Activated gamma-delta T cell (primary cell): ENCODE measurements around the gene DNAJA2.
A peak's percentile ranks its signal among the peaks of the same experiment; 100 is the strongest.
"Not testable (repeated sequence)": the region's sequence is repeated elsewhere in the genome, so short reads cannot be mapped to it uniquely, and the experiment has no call there.

Source experiments
- DNase-seq: peaks from one replicate; lab custom pipeline; 2025; lab: John Stamatoyannopoulos, UW

DNAJA2 gene

GRCh38 chr16:46975165-46975564 is 1.7 kb upstream of the DNAJA2 start:
- no peak for DNase-seq

- DNase-seq: no peak
Observed at GRCh38 chr16:46974352-46974751, 878 bp upstream of the DNAJA2 start.

DNA sequence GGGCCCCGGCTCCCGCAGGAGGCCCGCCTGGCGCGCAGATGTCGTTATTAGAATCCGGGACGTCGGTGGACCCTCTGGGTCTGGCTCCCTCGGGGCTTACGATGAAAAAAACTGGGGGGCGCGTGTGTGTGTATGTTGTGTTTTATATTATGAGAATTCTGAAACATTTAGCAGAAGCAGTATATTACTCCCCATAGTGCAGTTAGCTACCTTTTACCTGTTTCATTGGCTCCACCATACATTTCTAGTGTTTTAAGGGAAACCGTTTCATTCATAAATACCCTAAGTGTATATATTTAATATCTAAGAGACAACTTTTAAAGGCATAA is 486 bp upstream of the DNAJA2 start:
- DNase-seq: no peak

- peak; percentile 23 for DNase-seq
Observed at GRCh38 chr16:46972429-46973206, 856 bp downstream of the DNAJA2 start.

GRCh38 chr16:46971271-46971670 is 2.2 kb downstream of the DNAJA2 start:
- no peak for DNase-seq

DNA sequence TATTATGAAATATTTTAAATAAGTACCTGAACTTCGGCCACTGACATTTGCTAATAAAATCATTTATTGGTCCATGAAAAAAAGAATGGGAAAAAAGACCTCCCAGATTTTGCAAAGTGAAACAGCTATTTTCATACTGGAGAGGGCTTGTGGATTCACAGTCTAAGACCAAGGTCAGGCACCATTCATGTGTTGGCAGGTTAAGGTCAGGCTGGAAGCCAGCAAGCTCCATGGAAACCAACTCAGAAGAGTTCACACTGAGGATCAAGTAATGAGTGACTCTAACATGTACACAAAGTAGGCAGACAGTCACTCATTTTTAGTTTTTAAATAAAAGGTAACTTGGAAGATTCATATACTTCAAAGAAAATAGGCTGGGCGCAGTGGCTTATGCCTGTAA is 3.4 kb downstream of the DNAJA2 start:
- DNase-seq: no peak

DNA sequence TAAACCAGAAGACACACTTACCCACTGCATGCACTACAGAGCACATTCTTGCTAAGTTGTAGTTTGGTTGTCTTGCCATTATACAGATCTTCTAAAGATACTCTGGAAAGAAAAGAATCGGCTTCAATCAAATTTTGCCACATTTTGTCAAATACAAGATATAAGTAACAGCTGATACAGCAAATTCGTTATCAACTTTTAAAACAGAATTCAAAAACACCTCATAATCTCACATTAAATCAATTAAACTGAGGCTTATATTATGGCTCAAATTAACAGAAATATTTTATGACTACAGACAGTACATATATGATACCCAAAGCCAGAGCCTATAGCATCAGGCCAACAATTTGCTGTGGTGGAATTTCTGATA is 5.4 kb downstream of the DNAJA2 start:
- no peak for DNase-seq

GRCh38 chr16:46962629-46963028 is 10.8 kb downstream of the DNAJA2 start:
- DNase-seq: no peak

- DNase-seq: no peak
Observed at GRCh38 chr16:46961373-46962353, 11.8 kb downstream of the DNAJA2 start.

GRCh38 chr16:46954562-46954961 is 18.9 kb downstream of the DNAJA2 start:
- DNase-seq: no peak

DNA sequence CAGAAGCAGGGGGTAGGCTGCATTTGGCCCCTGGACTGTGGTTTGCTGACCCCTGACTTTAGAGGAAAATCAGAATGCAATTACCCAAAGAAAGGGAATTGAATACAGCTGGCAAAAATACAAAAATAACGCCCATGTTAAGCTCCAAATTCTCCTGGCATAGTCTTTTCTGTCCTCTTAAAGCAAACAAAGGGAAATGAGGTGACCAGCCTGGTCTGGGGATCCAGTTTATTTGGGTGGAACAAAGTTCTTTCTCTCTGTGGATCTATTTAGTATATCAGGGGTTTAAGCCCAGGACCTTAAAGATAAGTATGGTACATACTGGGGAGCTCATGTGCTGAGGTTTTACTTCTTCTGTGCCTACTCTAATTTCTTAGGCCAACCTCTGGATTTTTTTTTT is 23.5 kb downstream of the DNAJA2 start:
- no peak for DNase-seq

- DNase-seq: no peak
Observed at GRCh38 chr16:46949241-46949892, 24.1 kb downstream of the DNAJA2 start.

- DNase-seq: no peak
Observed at GRCh38 chr16:46948548-46949166, 24.8 kb downstream of the DNAJA2 start.

DNA sequence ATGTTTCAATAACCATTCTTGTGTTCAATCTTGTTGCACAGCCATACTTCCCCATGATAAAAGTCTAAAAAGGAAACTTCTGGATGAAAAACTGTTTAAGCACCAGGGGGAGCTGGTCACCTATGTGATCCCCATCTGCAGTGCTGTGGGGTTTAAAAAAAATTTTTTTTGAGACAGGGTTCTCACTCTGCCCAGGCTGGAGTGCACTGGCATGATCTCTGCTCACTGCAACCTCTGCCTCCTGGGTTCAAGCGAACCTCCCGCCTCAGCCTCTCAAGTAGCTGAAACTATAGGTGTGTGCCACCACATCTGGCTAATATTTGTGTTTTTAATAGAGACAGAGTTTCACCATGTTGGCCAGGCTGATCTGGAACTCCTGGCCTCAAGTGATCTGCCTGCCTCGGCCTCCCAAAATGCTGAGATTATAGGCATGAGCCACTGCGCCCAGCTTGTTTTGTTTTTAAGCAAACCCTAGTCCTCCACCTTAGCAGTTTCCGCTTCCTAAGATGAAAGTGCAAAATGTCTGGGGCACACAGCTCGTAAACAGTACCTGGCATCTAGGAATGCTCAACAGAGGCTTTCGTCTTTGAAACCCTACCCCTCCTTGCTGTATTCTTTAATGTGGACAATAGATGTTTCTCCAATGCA is 25.4 kb downstream of the DNAJA2 start:
- no peak for DNase-seq

GRCh38 chr16:46944713-46945112 is 28.8 kb downstream of the DNAJA2 start:
- DNase-seq: not testable (repeated sequence)

- no peak for DNase-seq
Observed at GRCh38 chr16:46937536-46937935, 35.9 kb downstream of the DNAJA2 start.

DNA sequence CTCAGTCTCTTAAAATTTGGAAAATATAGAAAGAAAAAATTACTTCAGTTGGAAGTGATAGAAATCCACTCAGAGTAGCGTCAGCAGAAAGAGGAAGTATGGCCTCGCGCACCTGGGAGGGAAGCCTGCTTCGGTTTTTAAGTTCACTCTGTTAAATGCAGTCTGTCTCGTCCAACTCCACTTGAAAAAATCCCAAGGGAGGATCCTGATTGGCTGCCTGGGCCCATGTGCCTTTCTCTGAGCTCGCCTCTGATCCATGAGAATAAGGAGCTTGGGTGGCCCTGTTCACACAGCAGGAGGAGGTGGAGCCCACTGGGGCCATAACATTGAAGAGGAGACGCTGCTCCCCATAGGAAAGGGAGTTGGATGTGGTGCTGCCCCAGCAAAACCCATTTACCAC is 40.7 kb downstream of the DNAJA2 start:
- no peak for DNase-seq

DNA sequence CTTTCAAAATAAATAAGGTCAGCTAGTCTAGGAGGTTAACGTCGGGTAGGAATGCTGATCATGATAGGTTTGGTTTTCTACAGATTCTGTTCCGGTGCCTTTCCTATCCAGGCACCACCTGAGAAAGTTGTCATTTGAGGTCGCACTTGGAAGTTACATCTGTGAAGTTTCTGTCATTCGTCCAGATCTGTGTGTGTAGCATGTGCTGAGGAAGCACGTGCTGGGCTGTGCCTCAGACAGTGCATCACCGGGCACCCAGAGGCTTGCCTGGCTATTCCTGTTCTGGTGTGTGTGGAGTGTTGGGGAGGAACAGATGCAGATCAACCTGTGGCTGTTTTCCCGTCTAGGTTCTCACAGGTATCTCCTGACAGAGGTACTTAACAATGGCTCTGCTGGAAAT is 42.6 kb downstream of the DNAJA2 start:
- no peak for DNase-seq

DNA sequence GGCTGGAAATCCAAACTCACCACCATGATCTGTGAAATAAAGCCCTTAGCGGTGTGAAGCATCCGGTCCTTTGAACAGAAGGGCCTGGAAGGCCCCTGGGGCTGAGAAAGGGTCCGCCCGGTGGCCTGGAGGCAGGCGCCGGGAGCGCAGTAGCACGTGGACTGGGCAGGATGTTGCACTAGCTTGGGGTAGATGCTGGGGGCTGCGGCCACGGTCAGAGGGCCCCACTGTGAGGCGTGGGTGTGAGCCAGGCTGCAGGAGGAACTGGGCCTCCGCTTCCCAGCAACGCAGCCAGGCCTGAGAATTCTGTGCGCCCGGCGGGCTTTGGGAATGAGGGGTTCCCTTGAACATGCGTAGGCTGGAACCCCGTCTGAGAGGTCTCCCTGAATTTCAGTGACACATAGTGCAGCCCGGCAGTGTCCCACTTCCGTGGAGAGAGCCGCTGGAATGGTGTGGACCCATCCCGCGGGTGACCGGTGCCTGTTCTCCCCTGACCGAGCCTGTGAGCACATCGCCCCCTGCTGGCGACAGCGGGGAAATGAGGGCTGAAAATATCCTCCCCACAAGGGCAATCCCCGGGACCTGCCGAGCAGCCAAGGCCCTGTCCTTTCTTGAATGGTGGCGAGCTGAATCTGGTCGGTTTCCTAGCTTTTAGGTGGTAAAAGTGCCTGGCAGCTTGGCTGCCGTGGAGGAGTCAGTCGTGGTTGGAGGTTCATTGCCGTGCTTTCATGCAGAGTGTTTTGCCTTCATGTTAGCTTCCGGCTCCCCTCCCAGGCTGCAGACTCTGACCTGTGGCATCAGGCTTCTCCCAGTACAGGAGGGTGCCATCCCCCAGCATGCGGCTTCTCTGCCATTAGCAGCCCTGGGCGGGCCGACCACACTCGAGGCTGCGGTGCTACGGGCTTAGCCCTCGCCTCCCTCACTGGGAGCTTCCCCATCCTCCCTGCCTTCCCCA is 43.8 kb downstream of the DNAJA2 start:
- DNase-seq: no peak

GRCh38 chr16:46928811-46929210 is 44.7 kb downstream of the DNAJA2 start:
- no peak for DNase-seq

DNA sequence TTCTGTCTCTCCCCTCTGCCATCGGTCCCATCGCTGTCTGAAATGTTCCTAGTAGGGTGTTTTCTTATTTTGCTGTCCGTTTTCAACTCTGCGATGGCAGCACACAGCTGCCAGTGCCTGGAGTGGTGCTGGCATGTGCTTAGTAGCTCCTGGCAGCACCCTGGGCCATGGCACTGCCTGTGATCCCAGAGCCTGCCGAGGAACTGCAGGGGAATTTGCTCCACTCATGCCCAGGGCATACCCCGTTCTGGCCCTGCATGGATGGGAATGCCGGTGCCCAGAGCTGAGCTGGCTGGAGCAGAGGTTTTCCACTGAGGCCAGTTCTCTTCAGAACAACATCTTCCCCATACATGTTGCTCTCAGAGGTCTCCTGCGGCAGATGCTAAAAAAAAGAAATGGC is 46.2 kb downstream of the DNAJA2 start:
- DNase-seq: no peak
